ENCODE results near the gene AFAP1. TPM values are rescaled to one million over a fixed set of nuclear protein-coding genes. Genes with fewer than 3 reads are reported as not detected.

The AFAP1 gene
- total and polyA plus RNA-seq, 2 of the 4 experiments (the other 2 are of a cell fraction): 48.2 to 80.9 TPM

DNA sequence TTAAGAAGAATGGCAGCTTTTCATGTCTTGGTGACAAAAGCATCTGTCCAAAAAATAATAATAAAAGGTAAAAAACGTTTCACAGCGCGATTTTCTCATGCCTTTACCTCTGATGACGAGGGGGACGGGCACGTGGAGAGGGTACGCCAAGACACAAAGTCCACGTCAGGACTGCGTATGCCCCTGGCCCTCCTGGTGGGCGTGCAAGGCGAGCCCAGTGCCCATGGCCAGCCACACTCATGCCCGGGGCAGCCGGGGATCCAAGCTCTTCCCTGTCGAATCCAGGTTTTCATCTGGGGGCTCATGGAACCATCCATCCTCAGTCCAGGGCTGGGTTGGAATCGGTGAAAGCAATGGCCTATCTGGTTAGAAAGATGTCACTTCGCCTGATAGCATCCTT, 176.6 kb downstream of the AFAP1 start:
- H2BK5ac ChIP-seq (ENCODE audit: low read depth, low read length, poor library complexity, severe bottlenecking): no peak overlapping the region
- H4K5ac ChIP-seq (ENCODE audit: low read depth, low read length): no peak overlapping the region
- no peak overlapping the region for H2AK9ac ChIP-seq (replicated peaks; ENCODE audit: low read depth, low read length, poor library complexity)
- TF ChIP-seq CEBPB (IDR thresholded peaks at IDR 0.05; ENCODE audit: low read depth, low read length): no peak
- TF ChIP-seq FOS (IDR thresholded peaks at IDR 0.05; ENCODE audit: low read depth, low read length): no peak
- TF ChIP-seq, protein P1, sequence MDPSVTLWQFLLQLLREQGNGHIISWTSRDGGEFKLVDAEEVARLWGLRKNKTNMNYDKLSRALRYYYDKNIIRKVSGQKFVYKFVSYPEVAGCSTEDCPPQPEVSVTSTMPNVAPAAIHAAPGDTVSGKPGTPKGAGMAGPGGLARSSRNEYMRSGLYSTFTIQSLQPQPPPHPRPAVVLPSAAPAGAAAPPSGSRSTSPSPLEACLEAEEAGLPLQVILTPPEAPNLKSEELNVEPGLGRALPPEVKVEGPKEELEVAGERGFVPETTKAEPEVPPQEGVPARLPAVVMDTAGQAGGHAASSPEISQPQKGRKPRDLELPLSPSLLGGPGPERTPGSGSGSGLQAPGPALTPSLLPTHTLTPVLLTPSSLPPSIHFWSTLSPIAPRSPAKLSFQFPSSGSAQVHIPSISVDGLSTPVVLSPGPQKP (IDR thresholded peaks at IDR 0.05; ENCODE audit: borderline replicate concordance, low read depth, low read length): no peak
- no peak for TF ChIP-seq USF2 (IDR thresholded peaks at IDR 0.05; ENCODE audit: low read depth, low read length)
- TF ChIP-seq MAZ (IDR thresholded peaks at IDR 0.05; ENCODE audit: borderline replicate concordance, low read depth, low read length): no peak
- TF ChIP-seq NFE2L2 (IDR thresholded peaks at IDR 0.05; ENCODE audit: low read depth, low read length): no peak
- TF ChIP-seq CTCF (conservative IDR thresholded peaks at IDR 0.05; ENCODE audit: low read depth, low read length): no peak
- no peak for TF ChIP-seq SMC3 (IDR thresholded peaks at IDR 0.05; ENCODE audit: low read depth, low read length)
- TF ChIP-seq MXI1 (IDR thresholded peaks at IDR 0.05; ENCODE audit: borderline replicate concordance, low read depth, low read length): no peak
- TF ChIP-seq RCOR1 (IDR thresholded peaks at IDR 0.05; ENCODE audit: insufficient replicate concordance, low read length): no peak
- TF ChIP-seq CHD1 (IDR thresholded peaks at IDR 0.05; ENCODE audit: low read depth, low read length): no peak
- TF ChIP-seq BHLHE40 (IDR thresholded peaks at IDR 0.05; ENCODE audit: low read depth, low read length): no peak
- no peak for TF ChIP-seq MAFK (IDR thresholded peaks at IDR 0.05; ENCODE audit: low read depth, low read length)
- no peak for TF ChIP-seq RAD21 (IDR thresholded peaks at IDR 0.05; ENCODE audit: low read length)
- no peak for TF ChIP-seq RFX5 (IDR thresholded peaks at IDR 0.05; ENCODE audit: low read depth, low read length)
- no peak overlapping the region for H3K9ac ChIP-seq (ENCODE audit: low read depth, low read length)
- no peak overlapping the region for H3K18ac ChIP-seq (ENCODE audit: low read depth, low read length)
- no TSS peak for BruUV-seq (replicated peaks)
- H3K4me2 ChIP-seq (ENCODE audit: low read depth, low read length): no peak overlapping the region
- H3K23ac ChIP-seq (ENCODE audit: low read depth, low read length): no peak overlapping the region
- intact Hi-C loops (cut with micrococcal nuclease): no loop called here
- no peaks in the 10 kb centered on the region for H3K27me3 ChIP-seq (ENCODE audit: control insufficient read depth, insufficient read depth, low read length)
- POLR2A ChIA-PET (ENCODE audit: unreplicated experiment): no interaction called here
- H4K8ac ChIP-seq (ENCODE audit: low read depth in 2 of 2, low read length in 2 of 2): no peak overlapping the region
- no peak for DNase-seq
- no peaks in the 10 kb centered on the region for H3K9me3 ChIP-seq (ENCODE audit: control insufficient read depth, insufficient read depth, low read length)
- H2BK15ac ChIP-seq (ENCODE audit: low read depth, low read length): no peak overlapping the region
- ATAC-seq (ENCODE audit: low read depth): no peak
- H3K27ac ChIP-seq (ENCODE audit: insufficient read depth, low read length): no peak overlapping the region
- H3K14ac ChIP-seq (replicated peaks; ENCODE audit: low read depth, low read length): no peak overlapping the region
- peaks cover 4% of the 10 kb centered on the region for H3K4me1 ChIP-seq (ENCODE audit: control insufficient read depth, insufficient read depth, low read length)
- H2AK5ac ChIP-seq (ENCODE audit: low read depth, low read length): no peak overlapping the region
- H4K20me1 ChIP-seq (ENCODE audit: insufficient read depth, low read length): peaks cover 57% of the 10 kb centered on the region
- peaks cover 15% of the 10 kb centered on the region; the same call in 1 of the 2 replicates for H3K9me1 ChIP-seq (ENCODE audit: insufficient read depth, low read length)
- peaks cover 38 to 77% of the 10 kb centered on the region in 2 experiments; a peak in 3 of 4 replicates for H3K79me1 ChIP-seq (ENCODE audit: low read depth in 1 of 2, low read length in 2 of 2)
- 95% methylated on average over 13 of the region's 16 CpGs; no CpG with 5 or more reads in 1 of the 2 experiments for WGBS, 2 experiments (ENCODE audit: extremely low coverage in 2 of 2, insufficient read length in 1 of 2)
- H3K4ac ChIP-seq (ENCODE audit: low read depth, low read length): no peak overlapping the region
- in situ Hi-C loops (cut with MboI; ENCODE audit: low sequenced_read_pairs): loop anchor here (10.0 kb wide), 1 partner anchor 222 kb away; no protein-coding TSS in a partner anchor
- dilution Hi-C loops (cut with HindIII; ENCODE audit: low sequenced_read_pairs, unreplicated experiment): no loop called here
- no peak overlapping the region for H4K91ac ChIP-seq (ENCODE audit: insufficient read depth, low read depth, low read length)
- no peak overlapping the region for H3K4me3 ChIP-seq (ENCODE audit: insufficient read depth, low read depth, low read length)
- H2BK20ac ChIP-seq (ENCODE audit: low read depth, low read length): no peak overlapping the region
- no peak overlapping the region for H3K56ac ChIP-seq (ENCODE audit: extremely low read depth, insufficient read depth, low read length)
- H2AFZ ChIP-seq (replicated peaks; ENCODE audit: low read length, poor library complexity): no peak overlapping the region
- peaks cover 87% of the 10 kb centered on the region for H3K36me3 ChIP-seq (ENCODE audit: control insufficient read depth, insufficient read depth, low read length)
- H2BK120ac ChIP-seq (ENCODE audit: low read depth, low read length): no peak overlapping the region
- CTCF ChIA-PET: no interaction called here

Measured in IMR-90 (cell line).